GM19099 (cell line): ENCODE data around the gene RAD50.
A peak's percentile ranks its signal among the peaks of the same experiment; 100 is the strongest.

ENCODE experiments used
- POLR2A ChIP-seq: IDR thresholded peaks from 3 replicates; pipeline ENCODE4 v1.6.1; 2011; ENCODE audit warnings: low read depth; ENCODE audit not compliant: insufficient read length; ENCODE audit errors: extremely low read depth

The RAD50 gene

DNA sequence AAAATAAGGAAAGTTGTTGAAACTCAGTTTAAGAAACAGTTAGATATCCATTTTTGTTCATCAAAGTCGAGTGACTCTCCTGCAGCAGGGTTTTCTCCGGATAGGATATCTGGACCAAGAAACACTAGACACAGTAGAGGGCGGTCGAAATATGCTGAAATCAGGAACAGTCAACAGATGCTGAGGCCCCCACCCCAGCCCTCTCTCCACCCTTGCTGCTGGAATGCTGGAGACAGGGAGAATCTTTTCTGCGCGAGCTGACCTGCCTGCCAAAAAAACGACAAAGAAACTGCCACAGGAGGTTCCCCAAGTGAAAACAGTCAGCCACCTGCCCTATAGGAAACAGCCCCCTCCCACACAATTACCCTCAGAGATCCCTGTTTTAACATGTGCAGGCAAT lies 96.9 kb downstream of the RAD50 start:
- no peak for TF ChIP-seq POLR2A

DNA sequence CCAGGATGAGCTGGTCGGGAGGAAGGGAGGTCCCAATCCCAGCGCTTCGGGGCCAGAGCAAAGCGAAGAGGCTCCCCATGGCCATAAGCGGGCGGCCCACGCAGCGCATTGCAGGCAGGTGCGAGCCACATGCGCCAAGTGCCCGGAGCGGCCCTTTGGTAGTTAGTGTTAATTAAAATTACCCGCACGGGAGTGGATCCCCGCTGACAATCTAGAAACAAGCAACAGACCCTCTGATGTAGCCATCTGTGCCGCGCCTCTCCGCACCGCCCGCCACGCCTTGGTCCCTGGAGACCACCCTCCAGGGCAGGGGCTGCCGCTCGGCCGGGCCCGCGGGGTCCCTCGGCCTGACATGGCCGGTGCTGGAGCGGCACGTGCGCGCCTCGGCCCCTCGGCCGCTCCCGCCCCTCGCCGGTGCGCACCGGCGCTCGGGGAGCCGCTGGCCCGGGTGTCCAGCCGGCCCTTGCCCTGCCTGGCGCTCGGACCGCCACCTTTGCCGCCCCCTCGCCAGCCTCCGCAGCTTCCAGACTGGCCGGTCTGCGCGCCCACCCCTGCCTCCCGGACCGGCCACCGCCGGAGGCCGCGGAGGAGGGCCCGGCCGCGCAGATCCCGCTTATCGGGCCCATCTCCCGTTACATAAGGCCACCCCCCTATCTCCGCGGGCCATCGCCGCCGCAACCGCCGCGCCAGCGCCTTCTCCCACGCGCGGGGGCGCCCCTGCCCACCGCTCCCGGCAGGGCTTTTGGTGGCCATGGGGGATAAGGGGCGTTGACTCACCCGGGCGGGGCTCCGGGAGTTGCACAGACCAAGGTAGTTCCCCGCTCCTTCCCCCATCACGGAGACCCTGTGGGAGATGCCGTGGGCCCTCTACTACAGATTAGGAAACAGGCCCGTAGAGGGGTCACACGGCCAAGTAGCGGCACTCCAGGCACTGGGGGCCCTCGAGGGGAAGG lies 99.3 kb downstream of the RAD50 start:
- no peak for TF ChIP-seq POLR2A

DNA sequence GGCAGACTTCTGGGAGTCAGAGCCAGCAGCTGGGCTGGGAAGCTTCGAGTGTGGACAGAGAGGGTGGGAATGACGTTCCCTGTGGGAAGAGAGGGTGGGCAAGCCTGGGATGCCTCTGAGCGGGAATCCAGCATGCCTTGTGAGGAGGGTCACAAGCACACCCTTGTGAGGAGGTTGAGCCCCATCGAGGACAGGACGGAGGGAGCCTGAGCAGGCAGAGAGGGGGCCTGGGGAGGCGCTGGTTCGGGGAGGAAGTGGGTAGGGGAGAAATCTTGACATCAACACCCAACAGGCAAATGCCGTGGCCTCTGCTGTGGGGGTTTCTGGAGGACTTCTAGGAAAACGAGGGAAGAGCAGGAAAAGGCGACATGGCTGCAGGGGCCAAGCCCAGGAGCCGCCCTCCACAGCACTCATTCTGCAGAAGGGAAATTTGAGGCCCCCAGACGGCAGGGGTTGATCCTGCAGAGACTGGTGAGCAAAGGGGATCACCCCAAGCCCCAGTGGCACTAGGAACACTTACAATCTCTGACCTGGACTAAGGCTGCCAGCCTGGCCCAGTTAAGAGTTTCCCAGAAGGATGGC lies 100.1 kb downstream of the RAD50 start:
- no peak for TF ChIP-seq POLR2A

DNA sequence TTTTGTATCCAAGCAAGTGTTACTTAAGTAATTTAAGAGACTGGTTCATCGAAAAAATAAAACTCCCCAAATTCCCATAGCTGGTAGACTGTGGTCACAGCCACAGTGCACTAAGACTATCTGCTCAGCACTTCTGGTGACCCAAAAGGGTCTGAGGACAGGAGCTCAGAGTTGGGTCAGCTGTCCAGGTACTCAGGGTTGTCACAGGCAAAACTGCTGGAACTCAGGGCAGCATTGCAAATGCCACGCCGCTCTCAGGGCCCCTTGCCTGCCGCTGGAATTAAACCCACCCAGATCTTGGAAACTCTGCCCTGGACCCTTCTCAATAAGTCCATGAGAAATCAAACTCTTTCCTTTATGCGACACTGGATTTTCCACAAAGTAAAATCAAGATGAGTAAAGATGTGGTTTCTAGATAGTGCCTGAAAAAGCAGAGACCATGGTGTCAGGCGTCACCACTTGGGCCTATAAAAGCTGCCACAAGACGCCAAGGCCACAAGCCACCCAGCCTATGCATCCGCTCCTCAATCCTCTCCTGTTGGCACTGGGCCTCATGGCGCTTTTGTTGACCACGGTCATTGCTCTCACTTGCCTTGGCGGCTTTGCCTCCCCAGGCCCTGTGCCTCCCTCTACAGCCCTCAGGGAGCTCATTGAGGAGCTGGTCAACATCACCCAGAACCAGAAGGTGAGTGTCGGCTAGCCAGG lies 101.1 kb downstream of the RAD50 start, which contains the start of gene IL13:
IL13 (plus strand) TSS at position 498 of the 705 bp plus-strand sequence; CDS start at position 512, 14 bp downstream.
- no peak for TF ChIP-seq POLR2A

DNA sequence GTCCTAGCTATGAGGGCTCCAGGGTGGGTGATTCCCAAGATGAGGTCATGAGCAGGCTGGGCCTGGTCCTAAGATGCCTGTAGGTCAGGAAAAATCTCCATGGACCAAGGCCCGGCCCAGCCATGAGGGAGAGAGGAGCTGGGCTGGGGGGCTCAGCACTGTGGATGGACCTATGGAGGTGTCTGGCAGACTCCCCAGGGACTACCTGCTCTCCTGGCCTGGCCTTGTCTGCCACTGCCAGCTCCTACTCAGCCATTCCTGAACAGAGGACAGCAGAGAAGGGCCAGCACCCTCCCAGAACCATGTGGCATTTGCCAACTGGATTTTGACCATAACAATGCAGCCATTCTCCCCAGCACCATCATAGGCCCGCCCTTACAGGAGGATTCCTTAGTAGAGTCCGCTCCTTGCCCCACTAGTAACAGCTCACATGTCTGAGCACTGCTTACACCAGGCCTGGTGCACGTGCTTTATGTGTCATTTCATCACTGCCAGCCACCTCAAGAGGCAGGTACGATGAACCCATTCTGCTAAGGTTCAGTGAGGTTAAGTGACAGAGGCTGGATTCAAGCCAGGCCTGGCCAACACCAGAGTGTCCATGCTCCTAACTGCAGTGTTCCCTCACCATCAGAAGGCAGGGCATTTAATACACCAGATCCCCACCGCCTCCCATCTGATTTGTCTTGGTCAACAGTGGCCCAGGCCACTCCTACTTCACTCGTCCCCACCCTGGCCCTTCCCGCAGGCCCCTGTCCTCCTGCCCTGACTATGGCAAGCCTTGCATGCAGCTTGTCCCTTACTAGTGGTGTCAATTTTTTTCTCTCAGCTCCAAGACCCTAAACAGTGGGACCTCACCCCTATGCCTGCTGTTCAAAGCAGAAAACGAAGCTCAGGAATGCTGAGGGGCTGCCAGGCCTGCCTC lies 101.9 kb downstream of the RAD50 start:
- TF ChIP-seq POLR2A: no peak

DNA sequence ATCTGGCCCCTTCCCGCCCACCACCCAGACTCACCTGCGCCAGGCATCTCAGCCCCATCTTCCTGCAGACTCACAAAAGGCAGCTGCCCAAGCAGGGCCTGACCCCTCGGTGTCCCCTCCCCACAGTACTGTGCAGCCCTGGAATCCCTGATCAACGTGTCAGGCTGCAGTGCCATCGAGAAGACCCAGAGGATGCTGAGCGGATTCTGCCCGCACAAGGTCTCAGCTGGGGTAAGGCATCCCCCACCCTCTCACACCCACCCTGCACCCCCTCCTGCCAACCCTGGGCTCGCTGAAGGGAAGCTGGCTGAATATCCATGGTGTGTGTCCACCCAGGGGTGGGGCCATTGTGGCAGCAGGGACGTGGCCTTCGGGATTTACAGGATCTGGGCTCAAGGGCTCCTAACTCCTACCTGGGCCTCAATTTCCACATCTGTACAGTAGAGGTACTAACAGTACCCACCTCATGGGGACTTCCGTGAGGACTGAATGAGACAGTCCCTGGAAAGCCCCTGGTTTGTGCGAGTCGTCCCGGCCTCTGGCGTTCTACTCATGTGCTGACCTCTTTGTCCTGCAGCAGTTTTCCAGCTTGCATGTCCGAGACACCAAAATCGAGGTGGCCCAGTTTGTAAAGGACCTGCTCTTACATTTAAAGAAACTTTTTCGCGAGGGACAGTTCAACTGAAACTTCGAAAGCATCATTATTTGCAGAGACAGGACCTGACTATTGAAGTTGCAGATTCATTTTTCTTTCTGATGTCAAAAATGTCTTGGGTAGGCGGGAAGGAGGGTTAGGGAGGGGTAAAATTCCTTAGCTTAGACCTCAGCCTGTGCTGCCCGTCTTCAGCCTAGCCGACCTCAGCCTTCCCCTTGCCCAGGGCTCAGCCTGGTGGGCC lies 103.1 kb downstream of the RAD50 start:
- TF ChIP-seq POLR2A: no peak

DNA sequence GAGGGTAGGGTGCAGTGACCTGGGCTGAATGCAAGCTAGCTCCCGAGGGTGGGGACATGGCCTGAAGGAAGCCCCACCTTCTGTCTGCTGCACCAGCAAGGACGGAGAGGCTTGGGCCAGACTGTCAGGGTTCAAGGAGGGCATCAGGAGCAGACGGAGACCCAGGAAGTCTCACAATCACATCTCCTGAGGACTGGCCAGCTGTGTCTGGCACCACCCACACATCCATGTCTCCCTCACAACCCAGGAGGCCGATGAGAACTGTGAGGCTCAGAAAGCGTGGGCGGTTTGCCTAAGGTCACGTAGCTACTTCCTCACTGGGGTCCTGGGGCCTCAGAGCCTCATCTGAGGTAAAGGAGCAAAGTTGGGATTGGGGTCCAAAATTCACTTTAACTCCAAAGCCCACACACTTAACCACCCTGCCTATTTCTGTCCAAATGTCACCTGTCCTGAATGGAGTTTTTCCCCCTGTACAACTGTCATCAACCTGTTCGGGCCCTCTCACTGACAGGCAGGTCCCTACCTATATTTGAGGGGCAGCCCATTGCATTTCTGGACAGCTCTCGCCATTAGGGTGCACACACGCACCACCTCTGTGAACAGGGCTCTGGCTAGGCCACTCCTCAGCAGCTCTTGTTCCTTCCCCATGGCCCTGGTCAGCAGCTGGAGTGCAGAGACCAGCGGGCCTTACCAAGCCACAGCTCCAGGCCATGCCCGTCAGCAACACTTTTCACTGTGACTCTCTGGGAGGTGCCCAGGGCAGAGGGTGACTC lies 104.6 kb downstream of the RAD50 start:
- peak; percentile 9 for TF ChIP-seq POLR2A

DNA sequence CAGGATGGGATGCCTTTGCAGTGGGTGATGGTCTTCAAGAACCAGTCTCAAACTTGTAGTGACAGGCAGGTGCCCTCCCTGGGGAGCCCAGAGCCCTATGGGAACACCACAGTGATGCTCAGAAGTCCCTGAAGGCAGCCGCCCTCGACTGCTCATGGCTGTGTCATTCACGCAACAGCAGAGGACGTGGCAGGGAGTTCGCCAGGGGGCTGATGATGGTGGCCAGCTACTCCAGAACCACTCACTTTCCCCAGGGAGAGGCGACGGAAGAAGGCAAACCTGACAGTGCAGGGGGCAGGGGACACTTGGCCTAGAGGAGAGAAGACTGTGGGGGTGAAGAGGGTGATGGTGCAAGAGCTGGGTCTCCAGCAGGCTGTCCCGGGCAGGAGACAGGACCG lies 105.2 kb downstream of the RAD50 start:
- no peak for TF ChIP-seq POLR2A

DNA sequence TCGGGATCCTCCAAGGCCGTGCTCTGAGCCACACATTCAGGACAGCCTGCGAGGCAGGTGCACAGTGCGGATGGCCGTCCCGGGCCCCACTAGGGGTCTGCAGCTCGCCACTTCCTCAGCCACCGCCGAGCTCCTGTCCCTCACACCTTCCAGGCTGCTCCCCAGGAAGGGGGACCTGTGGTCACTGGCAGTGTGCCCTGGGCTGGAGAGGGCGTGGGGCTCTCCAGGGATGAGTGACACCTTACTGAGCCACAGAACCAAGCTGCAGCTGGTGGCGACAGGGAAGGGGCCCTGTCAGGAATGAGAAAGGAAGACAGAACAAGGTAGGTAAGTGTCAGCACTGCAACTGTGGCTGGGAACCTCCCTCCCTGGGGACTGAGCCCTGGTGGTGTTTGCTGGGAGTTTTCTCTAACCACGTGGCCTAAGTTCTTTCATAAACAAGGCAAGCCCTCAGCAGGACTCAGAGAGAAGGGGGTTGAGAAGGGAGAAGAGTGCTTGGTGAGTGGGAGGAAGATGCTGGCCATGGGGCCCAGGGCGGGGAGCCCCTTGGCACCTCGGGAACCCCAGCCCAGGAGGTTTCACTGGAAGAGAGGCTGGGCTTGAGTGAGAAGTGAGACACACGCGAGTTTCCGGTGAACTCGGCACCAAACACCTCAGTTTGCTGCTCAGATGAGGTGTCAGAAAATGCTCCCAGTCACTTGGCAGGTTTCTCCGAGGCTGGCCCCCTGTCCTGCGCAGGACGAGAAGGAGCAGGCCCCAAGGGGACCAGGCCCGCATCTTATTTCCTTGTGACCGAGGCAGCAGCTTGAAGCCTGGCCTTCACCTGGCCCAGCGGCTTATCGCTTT lies 106.4 kb downstream of the RAD50 start:
- TF ChIP-seq POLR2A: peak; percentile 63

DNA sequence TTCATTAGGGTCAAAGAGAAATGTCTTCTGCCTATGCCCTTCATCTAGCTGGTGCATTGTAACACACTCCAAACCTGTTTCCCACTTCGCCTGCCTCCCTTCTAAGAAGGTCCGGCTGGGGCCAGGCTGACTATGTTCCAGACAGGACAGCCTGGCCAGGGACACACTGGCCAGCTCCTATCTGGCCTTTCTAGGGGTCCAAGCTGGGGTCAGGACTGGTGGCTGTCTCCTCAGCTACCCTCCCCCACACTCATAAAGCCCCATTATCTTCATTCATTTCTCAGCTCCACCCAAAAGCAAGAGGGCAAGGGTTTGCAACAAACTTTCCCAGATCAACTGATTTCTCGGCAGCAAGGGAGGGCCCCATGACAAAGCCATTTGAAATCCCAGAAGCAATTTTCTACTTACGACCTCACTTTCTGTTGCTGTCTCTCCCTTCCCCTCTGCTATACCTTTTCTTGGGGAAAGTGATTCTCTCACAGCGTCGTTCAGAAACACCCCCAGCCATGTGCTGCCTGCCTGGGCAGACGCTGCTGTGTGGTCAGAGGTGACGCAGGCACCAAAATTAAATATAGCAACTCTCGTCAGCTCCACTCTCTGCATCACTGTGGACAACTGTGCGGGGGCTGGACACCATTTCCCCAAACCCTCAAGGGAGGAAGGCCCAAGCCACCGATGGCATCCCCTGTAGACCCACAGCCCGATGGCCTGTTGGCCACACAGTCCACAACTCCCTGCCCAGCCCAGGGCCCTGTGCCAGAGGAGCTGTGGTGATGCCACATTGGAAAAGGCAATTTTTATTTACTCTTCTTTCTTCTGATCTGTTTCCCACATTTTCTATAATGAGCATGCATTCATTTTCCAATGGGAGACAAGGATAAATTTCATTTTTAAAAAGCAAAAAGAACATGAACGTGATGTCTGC lies 107.3 kb downstream of the RAD50 start:
- peak; percentile 38 for TF ChIP-seq POLR2A

DNA sequence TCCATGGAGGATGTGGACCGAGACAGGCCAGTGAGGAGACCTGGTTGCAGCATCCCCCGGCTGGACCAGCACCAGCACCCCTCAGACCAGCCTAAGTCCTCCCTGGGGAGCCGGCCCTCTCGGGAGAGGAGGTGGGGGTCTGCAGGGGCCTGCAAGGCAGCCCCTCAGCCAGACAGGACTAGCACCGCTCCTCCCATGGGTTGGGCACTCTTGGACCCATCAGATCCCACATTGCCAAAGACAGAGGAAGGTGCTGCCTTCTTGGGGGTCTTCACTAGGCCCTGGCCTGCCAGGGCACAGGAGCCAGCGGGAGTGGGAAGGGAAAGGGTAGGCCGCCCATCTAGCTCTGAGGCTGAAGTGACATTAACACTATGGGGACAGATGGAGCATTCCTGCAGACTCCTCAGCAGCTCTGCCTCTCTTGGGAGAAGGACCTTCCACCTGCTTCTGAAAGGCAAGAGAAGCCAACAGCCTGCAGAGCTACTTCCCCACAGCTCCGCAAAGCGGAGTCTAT lies 108.0 kb downstream of the RAD50 start:
- TF ChIP-seq POLR2A: no peak

DNA sequence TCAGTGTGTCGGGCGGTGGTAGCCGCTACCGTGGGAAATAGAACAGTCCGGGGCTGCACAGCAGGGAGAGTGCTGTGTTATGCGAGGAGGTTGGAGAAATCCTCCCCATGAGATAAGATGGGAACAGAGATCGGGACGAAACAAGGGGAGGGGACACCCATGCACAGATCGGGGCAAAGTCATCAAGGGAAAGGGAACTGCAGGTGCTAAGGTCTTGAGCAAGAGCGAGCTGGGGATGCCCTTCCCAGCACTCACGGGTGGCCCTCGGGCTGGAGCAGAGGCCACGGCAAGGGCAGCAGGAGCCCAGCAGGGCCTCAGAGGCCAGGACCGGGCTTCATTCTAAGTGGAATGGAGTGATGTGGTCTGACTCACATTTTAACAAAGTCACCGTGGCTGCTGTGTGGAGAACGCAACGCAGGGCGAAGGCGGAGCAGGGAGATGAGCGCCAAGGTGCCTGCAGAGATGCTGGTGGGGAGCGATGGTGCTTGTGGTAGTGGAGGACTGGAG lies 108.8 kb downstream of the RAD50 start:
- no peak for TF ChIP-seq POLR2A
